Neural crest cell (in vitro differentiated cells): ENCODE data around the gene GABRG3. TPM values are rescaled to one million over a fixed set of nuclear protein-coding genes. Genes with fewer than 3 reads are reported as not detected.

Experiments
- DNase-seq: peaks from one replicate; pipeline ENCODE4 v3.0.0; 2021; ENCODE audit warnings: low read depth, mixed read lengths, low spot score
- H3K27ac Mint-ChIP-seq: one replicate; pipeline ENCODE4 v1.8.0; 2021; ENCODE audit warnings: mild to moderate bottlenecking, mixed read lengths; ENCODE audit not compliant: unreplicated experiment
- H3K27me3 Mint-ChIP-seq: 2 replicates; pipeline ENCODE4 v1.8.0; 2021; ENCODE audit warnings: low read depth, mild to moderate bottlenecking, mixed read lengths
- H3K36me3 Mint-ChIP-seq: 2 replicates; pipeline ENCODE4 v1.8.0; 2021; ENCODE audit warnings: low read depth, mild to moderate bottlenecking, mixed read lengths
- H3K4me1 Mint-ChIP-seq: 2 replicates; pipeline ENCODE4 v1.8.0; 2021; ENCODE audit warnings: mixed read lengths
- H3K4me3 Mint-ChIP-seq: one replicate; pipeline ENCODE4 v1.8.0; 2021; ENCODE audit warnings: mild to moderate bottlenecking, mixed read lengths
- H3K9me3 Mint-ChIP-seq: 2 replicates; pipeline ENCODE4 v1.8.0; 2021; ENCODE audit warnings: mixed read lengths
- CTCF ChIP-seq: fragments of 200-600 bp; sonication (generic); conservative IDR thresholded peaks from 2 replicates; pipeline ENCODE4 v1.5.0; 2021; ENCODE audit warnings: antibody characterized with exemption, mild to moderate bottlenecking
- total RNA-seq: library from RNA; stranded (reverse); gene quantifications from 2 replicates; pipeline ENCODE4 v1.2.1, GENCODE V29; 2021

The GABRG3 gene
- total RNA-seq, 1 donor from 2014 or later, result 4.5 TPM

GRCh38 chr15:27392163-27392562 is 421.2 kb downstream of the GABRG3 start:
- DNase-seq, result no peak
- peaks cover 3% of the 10 kb centered on the region for H3K4me1 Mint-ChIP-seq
- no peak overlapping the region for H3K4me3 Mint-ChIP-seq

GRCh38 chr15:27396521-27396920 is 425.5 kb downstream of the GABRG3 start:
- no peaks in the 10 kb centered on the region for H3K27me3 Mint-ChIP-seq
- DNase-seq, result no peak
- H3K4me3 Mint-ChIP-seq, result no peak overlapping the region
- no peak overlapping the region for H3K27ac Mint-ChIP-seq
- H3K4me1 Mint-ChIP-seq, result peaks cover 29% of the 10 kb centered on the region
- peaks cover 10% of the 10 kb centered on the region for H3K9me3 Mint-ChIP-seq
- no peaks in the 10 kb centered on the region for H3K36me3 Mint-ChIP-seq
- TF ChIP-seq CTCF, result no peak

More at GRCh38 chr15:27392163-27392562, 421.2 kb downstream of the GABRG3 start:
- no peak for TF ChIP-seq CTCF
- Mint-ChIP-seq H3K27ac (peak overlapping the region; percentile 9), H3K36me3 (no peaks in the 10 kb centered on the region), H3K9me3 (peaks cover 10% of the 10 kb centered on the region), H3K27me3 (no peaks in the 10 kb centered on the region)

- H3K27ac Mint-ChIP-seq, result no peak overlapping the region
- no peaks in the 10 kb centered on the region for H3K27me3 Mint-ChIP-seq
- H3K4me3 Mint-ChIP-seq, result no peak overlapping the region
- DNase-seq, result no peak
- H3K36me3 Mint-ChIP-seq, result no peaks in the 10 kb centered on the region
- H3K4me1 Mint-ChIP-seq, result peaks cover 30% of the 10 kb centered on the region
- TF ChIP-seq CTCF, result no peak
- peaks cover 10% of the 10 kb centered on the region for H3K9me3 Mint-ChIP-seq
These were observed 426.0 kb downstream of the GABRG3 start for GRCh38 chr15:27396996-27397395.

- peaks cover 10% of the 10 kb centered on the region for H3K9me3 Mint-ChIP-seq
- H3K27ac Mint-ChIP-seq, result no peak overlapping the region
- H3K27me3 Mint-ChIP-seq, result no peaks in the 10 kb centered on the region
- peaks cover 30% of the 10 kb centered on the region for H3K4me1 Mint-ChIP-seq
- no peaks in the 10 kb centered on the region for H3K36me3 Mint-ChIP-seq
- no peak for TF ChIP-seq CTCF
- no peak overlapping the region for H3K4me3 Mint-ChIP-seq
- no peak for DNase-seq
These were observed 427.7 kb downstream of the GABRG3 start for GRCh38 chr15:27398631-27399161.

GRCh38 chr15:27399241-27399640 is 428.3 kb downstream of the GABRG3 start:
- TF ChIP-seq CTCF, result no peak
- Mint-ChIP-seq H3K4me3 (no peak overlapping the region), H3K27ac (peak overlapping the region; percentile 24), H3K36me3 (no peaks in the 10 kb centered on the region), H3K27me3 (no peaks in the 10 kb centered on the region), H3K4me1 (peaks cover 30% of the 10 kb centered on the region), H3K9me3 (peaks cover 10% of the 10 kb centered on the region)
- no peak for DNase-seq
